K562 (cell line): Measurements from ENCODE around the gene CRLF3. TPM values are rescaled to one million over a fixed set of nuclear protein-coding genes. Genes with fewer than 3 reads are reported as not detected.

Experiments used
- ATAC-seq: fragments of 200-7000 bp; cut with Tn5 transposase; 3 replicates; pipeline ENCODE4 v1.9.1; 2020; ENCODE audit warnings: moderate library complexity
- BruUV-seq: library from RNA; stranded (reverse); fragments of 400-500 nt; replicated peaks from 2 replicates; lab custom pipeline; 2021; lab: Mats Ljungman, UMichigan
- CTCF ChIA-PET: fragments of 300-600 bp; formaldehyde crosslinking; extraction: SDS; loops from one replicate; lab custom pipeline; 2021; ENCODE audit warnings: low intra/inter-chr PET ratio; lab: Yijun Ruan, JAX
- POLR2A ChIA-PET: fragments of 300-600, 350-650 bp; sonication (Branson Sonifier 250); formaldehyde crosslinking; extraction: SDS; loops from one replicate; lab custom pipeline; 2021; ENCODE audit warnings: antibody characterized with exemption, inconsistent platforms; lab: Yijun Ruan, JAX
- DNase-seq, 4 experiments: peaks; one replicate each; pipeline versions ENCODE4 v3.0.0 to v3.0.0-alpha.2; 2011 to 2018; ENCODE audit warnings: low spot score in 3 of 4, mixed read lengths in 3 of 4; ENCODE audit errors: extremely low read depth in 1 of 4
- FAIRE-seq: peaks from 2 replicates; lab custom pipeline; 2011; peaks lifted over from hg19 to GRCh38; lab: Jason Lieb, UNC
- H2AFZ ChIP-seq: 2 replicates; pipeline ENCODE4 v1.6.0; 2011; ENCODE audit warnings: low read depth, low read length, control low read depth, inconsistent platforms
- H3K27ac ChIP-seq: fragments of 200-600 bp; 3 replicates; pipeline ENCODE4 v1.8.0; 2011; ENCODE audit warnings: low read depth, mild to moderate bottlenecking, control low read depth, inconsistent platforms, low read length, moderate library complexity, mixed read lengths; ENCODE audit errors: extremely low read depth
- H3K27me3 ChIP-seq, 2 experiments: fragments of 300-600 bp in 1 of 2; 2 replicates in 1 of 2; 3 replicates in 1 of 2; pipeline versions ENCODE4 v1.6.0 to v1.8.0; 2011; ENCODE audit warnings: inconsistent platforms in 2 of 2, low read length in 2 of 2, mild to moderate bottlenecking in 1 of 2, mixed read lengths in 1 of 2, moderate library complexity in 1 of 2; ENCODE audit not compliant: control insufficient read depth in 2 of 2, insufficient read depth in 2 of 2
- H3K36me3 ChIP-seq: fragments of 300-600 bp; 3 replicates; pipeline ENCODE4 v1.8.0; 2011; ENCODE audit warnings: mild to moderate bottlenecking, low read length, inconsistent platforms; ENCODE audit not compliant: control insufficient read depth, insufficient read depth
- H3K4me1 ChIP-seq, 2 experiments: fragments of 200-600 bp in 1 of 2; replicated peaks in 1 of 2; 2 replicates in 1 of 2; 3 replicates in 1 of 2; pipeline versions ENCODE4 v1.5.1 to v1.8.0; 2011; ENCODE audit warnings: inconsistent platforms in 2 of 2, low read length in 2 of 2, mild to moderate bottlenecking in 1 of 2, mixed read lengths in 1 of 2, moderate library complexity in 1 of 2; ENCODE audit not compliant: control insufficient read depth in 2 of 2, insufficient read depth in 2 of 2
- H3K4me2 ChIP-seq: 2 replicates; pipeline ENCODE4 v1.6.1; 2011; ENCODE audit warnings: low read length, control low read depth, inconsistent platforms, mixed read lengths; ENCODE audit not compliant: insufficient read depth
- H3K4me3 ChIP-seq: fragments of 200-600 bp; sonication (generic), shearing (Covaris generic); 2 replicates; pipeline ENCODE4 v1.5.1; 2016; ENCODE audit warnings: control low read depth, inconsistent platforms
- H3K79me2 ChIP-seq: fragments of 200-600 bp; 3 replicates; pipeline ENCODE4 v1.8.0; 2011; ENCODE audit warnings: low read length, inconsistent platforms; ENCODE audit not compliant: control insufficient read depth, insufficient read depth
- H3K9ac ChIP-seq, 2 experiments: 2 replicates each; pipeline versions ENCODE4 v1.6.0 to v1.6.1; 2011; ENCODE audit warnings: low read depth in 2 of 2, low read length in 2 of 2, control low read depth in 1 of 2, inconsistent platforms in 1 of 2, mild to moderate bottlenecking in 1 of 2, mixed read lengths in 1 of 2; ENCODE audit not compliant: insufficient read depth in 1 of 2
- H3K9me1 ChIP-seq: one replicate; pipeline ENCODE4 v1.6.0; 2011; ENCODE audit warnings: inconsistent platforms, mild to moderate bottlenecking, low read length, moderate library complexity; ENCODE audit not compliant: control insufficient read depth, insufficient read depth
- H3K9me3 ChIP-seq: replicated peaks from 2 replicates; pipeline ENCODE4 v1.5.1; 2011; ENCODE audit warnings: low read depth, low read length, inconsistent platforms; ENCODE audit not compliant: control insufficient read depth, insufficient read depth
- H4K20me1 ChIP-seq: replicated peaks from 2 replicates; pipeline ENCODE4 v1.6.1; 2011; ENCODE audit warnings: low read length, inconsistent platforms, mixed read lengths; ENCODE audit not compliant: control insufficient read depth, insufficient read depth
- CREB5 ChIP-seq: fragments of 250-450 bp; sonication (Bioruptor Pico); IDR thresholded peaks from 2 replicates; pipeline ENCODE4 v1.5.0; 2020; ENCODE audit warnings: mild to moderate bottlenecking
- GABPA ChIP-seq: fragments of 200-800 bp; sonication (Bioruptor generic); conservative IDR thresholded peaks from 2 replicates; pipeline ENCODE4 v1.6.1; 2016; ENCODE audit warnings: low read depth, missing genetic modification characterization, missing compliant biosample characterization
- TFE3 ChIP-seq: fragments of 450-650 bp; formaldehyde crosslinking; IDR thresholded peaks from 2 replicates; pipeline ENCODE4 v1.4.0; 2020; ENCODE audit warnings: mild to moderate bottlenecking, mixed read lengths
- ZBTB33 ChIP-seq: sonication (generic); formaldehyde crosslinking; IDR thresholded peaks from 2 replicates; pipeline ENCODE4 v1.8.1; 2023; ENCODE audit warnings: mild to moderate bottlenecking, missing genetic modification reagents
- ZNF384 ChIP-seq: IDR thresholded peaks from 2 replicates; pipeline ENCODE4 v1.6.1; 2012; ENCODE audit warnings: low read depth, low read length, improper control_type of control experiment
- ZNF785 ChIP-seq: fragments of 250-450 bp; sonication (Bioruptor Pico); IDR thresholded peaks from 2 replicates; pipeline ENCODE4 v1.4.0; 2020; ENCODE audit warnings: mild to moderate bottlenecking
- WGBS: fragments of 100-300 bp; shearing (Covaris generic); methylation state at CpG from one replicate; pipeline ENCODE4 v1.1.6; 2016; ENCODE audit warnings: low coverage, mixed read lengths; ENCODE audit not compliant: insufficient coverage; ENCODE audit errors: missing lambda C conversion rate; 5-methylcytosine and 5-hydroxymethylcytosine counted together
- in situ Hi-C: fragments of 300-500 bp; cut with MboI; formaldehyde crosslinking; loops from 4 replicates; pipeline ENCODE4 v1.15.0; 2018; ENCODE audit warnings: inconsistent platforms, mixed read lengths
- intact Hi-C: fragments of 100-400 bp; cut with micrococcal nuclease; formaldehyde crosslinking; loops from 2 replicates; pipeline ENCODE4 v1.14.2; 2022
- polyA plus RNA-seq, 8 experiments: library from polyadenylated mRNA; depleted of rRNA in 4 of 8; stranded (reverse) in 5 of 8; unstranded in 3 of 8; fragments of >200 nt; fragmentation: Nextera tagmentation in 2 of 8; fragmentation: Illumina TruSeq in 1 of 8; extraction: Ambion mirVana in 2 of 8; extraction: Trizol in 1 of 8; gene quantifications; 2 replicates each; pipeline versions ENCODE4 v1.2.1 to v1.2.3, GENCODE V29; 2011 to 2014; ENCODE audit warnings: inconsistent platforms in 1 of 8, missing spikeins in 1 of 8
- total RNA-seq, 7 experiments: library from RNA; depleted of rRNA in 6 of 7; stranded (reverse); fragments of >200 nt in 6 of 7; fragmentation: Illumina TruSeq in 2 of 7; extraction: Trizol in 2 of 7; gene quantifications; 2 replicates each; pipeline versions ENCODE4 v1.2.1 to v1.2.3, GENCODE V29; 2011 to 2021; ENCODE audit warnings: low replicate concordance in 1 of 7

CRLF3 gene
- total and polyA plus RNA-seq, 9 of the 15 experiments (the other 6 are each of a cell fraction or from before 2014, with no cell fraction given): 13.2 to 55.9 (median 29.8) TPM

- ATAC-seq: no peak
- Histone ChIP-seq H2AFZ (no peak overlapping the region), H3K4me3 (peak overlapping the region; percentile 99), H3K27ac (peak overlapping the region; percentile 87), H3K4me1 (peaks cover 23 to 28% of the 10 kb centered on the region in 2 experiments), H3K4me2 (peak overlapping the region; percentile 84), H3K79me2 (peaks cover 77% of the 10 kb centered on the region), H3K9me3 (no peaks in the 10 kb centered on the region), H3K36me3 (peaks cover 28% of the 10 kb centered on the region; the same call in 2 of the 3 replicates), H3K9ac (peak overlapping the region in 1 of 2 experiments; percentile 85), H3K27me3 (no peaks in the 10 kb centered on the region), H4K20me1 (peaks cover 6% of the 10 kb centered on the region; the same call in 1 of the 2 replicates), H3K9me1 (no peaks in the 10 kb centered on the region)
- TF ChIP-seq GABPA (tag) (no peak), ZNF384 (0 out of 2 replicates have a peak, but pooled peaks have one; percentile 42), ZNF785 (CRISPR knock-in tag) (no peak), CREB5 (no peak), ZBTB33 (no peak), TFE3 (CRISPR knock-in tag) (no peak)
- ChIA-PET CTCF (no interaction called here), POLR2A (interaction anchor here (0.5 to 1.5 kb wide), 5 partner anchors 8 to 344 kb away, joined by 3 to 5 read pairs (median 3); no protein-coding TSS in a partner anchor)
- no peak for DNase-seq
- intact Hi-C loops (loop anchor here (10.0 kb wide), 2 partner anchors 87 to 523 kb away; no protein-coding TSS in a partner anchor), in situ Hi-C loops (no loop called here)
- no TSS peak for BruUV-seq
- 27% methylated on average over 7 of the region's 9 CpGs for WGBS
- no peak for FAIRE-seq
Observed at GRCh38 chr17:30821871-30822723, 2.4 kb downstream of the CRLF3 start.
